ENCODE results near the gene MYF5.

DNA sequence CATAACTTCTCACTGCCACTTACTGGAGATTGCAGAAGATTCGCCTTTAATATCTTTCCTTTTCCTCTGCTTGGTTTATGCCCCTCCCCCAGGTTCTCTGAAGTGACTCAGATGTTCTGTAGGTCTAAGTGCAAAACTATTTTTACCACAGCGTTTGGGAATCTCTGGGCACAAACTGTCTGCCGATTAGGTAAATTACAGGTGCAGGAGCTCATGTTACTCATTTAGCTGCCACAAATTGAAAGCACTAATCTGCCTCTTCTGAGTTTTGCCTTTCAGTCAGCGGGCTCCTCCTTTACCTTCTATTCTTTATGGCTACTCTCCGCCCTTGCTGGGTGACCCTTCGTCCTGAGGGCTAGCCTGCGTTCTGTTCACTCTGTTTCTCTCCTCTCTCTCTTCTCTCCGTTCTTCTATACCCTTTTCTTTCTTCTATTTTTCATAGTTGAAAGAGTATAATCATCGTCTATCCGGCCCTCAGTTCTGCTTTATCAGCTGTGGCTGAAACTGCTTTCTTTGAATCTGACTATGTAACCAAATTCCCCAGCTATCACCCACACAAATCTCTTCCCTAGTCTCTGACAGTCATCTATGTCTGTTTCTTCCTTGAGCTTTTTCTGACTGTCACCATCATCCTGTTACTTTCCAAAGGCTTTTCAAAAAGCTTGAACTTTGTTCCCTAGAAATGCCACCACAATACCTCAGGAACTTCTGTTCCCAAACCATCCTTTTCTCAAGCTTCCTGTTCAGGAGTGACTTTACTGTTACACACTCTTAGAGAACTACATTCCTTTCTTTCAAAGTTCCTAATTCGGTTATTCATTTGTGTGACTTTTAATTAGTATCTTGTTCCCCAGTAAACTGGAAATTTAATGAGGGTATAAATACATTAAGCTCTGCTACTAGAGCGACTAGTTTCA is 13.6 kb upstream of the MYF5 start:
- TF ChIP-seq, protein P1, sequence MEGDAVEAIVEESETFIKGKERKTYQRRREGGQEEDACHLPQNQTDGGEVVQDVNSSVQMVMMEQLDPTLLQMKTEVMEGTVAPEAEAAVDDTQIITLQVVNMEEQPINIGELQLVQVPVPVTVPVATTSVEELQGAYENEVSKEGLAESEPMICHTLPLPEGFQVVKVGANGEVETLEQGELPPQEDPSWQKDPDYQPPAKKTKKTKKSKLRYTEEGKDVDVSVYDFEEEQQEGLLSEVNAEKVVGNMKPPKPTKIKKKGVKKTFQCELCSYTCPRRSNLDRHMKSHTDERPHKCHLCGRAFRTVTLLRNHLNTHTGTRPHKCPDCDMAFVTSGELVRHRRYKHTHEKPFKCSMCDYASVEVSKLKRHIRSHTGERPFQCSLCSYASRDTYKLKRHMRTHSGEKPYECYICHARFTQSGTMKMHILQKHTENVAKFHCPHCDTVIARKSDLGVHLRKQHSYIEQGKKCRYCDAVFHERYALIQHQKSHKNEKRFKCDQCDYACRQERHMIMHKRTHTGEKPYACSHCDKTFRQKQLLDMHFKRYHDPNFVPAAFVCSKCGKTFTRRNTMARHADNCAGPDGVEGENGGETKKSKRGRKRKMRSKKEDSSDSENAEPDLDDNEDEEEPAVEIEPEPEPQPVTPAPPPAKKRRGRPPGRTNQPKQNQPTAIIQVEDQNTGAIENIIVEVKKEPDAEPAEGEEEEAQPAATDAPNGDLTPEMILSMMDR (IDR thresholded peaks at IDR 0.05), result no peak
- peak; percentile 81 for TF ChIP-seq POLR2A (IDR thresholded peaks at IDR 0.05)

Data from right lobe of liver (tissue), 4 donors.